SK-N-SH (cell line): ENCODE results near the gene USF3. TPM values are rescaled to one million over a fixed set of nuclear protein-coding genes. Genes with fewer than 3 reads are reported as not detected.

Experiments
- CTCF ChIA-PET: fragments of 300-600, 350-600 bp; formaldehyde crosslinking; extraction: SDS; loops from one replicate; lab custom pipeline; 2021; lab: Yijun Ruan, JAX
- POLR2A ChIA-PET: fragments of 350-600 bp; sonication (Branson Sonifier 250); formaldehyde crosslinking; extraction: SDS; loops from one replicate; lab custom pipeline; 2020; ENCODE audit warnings: antibody characterized with exemption, inconsistent platforms; lab: Yijun Ruan, JAX
- DNase-seq: peaks from one replicate; pipeline ENCODE4 v3.0.0; 2012
- H2AFZ ChIP-seq: fragments of 200-600 bp; sonication (generic); 2 replicates; pipeline ENCODE4 v1.8.1; 2016; ENCODE audit warnings: antibody characterized with exemption, mild to moderate bottlenecking, low read depth
- H3F3A ChIP-seq: fragments of 200-600 bp; sonication (generic); replicated peaks from 2 replicates; pipeline ENCODE3; 2016; ENCODE audit warnings: antibody characterized with exemption, mild to moderate bottlenecking; ENCODE audit not compliant: insufficient read depth
- H3K27ac ChIP-seq, 2 experiments: fragments of 200-500 bp in 1 of 2; fragments of 200-600 bp in 1 of 2; sonication (Bioruptor generic) in 1 of 2; sonication (generic), shearing (Covaris generic) in 1 of 2; 2 replicates each; pipeline versions ENCODE4 v1.5.1 to v1.6.1; 2014 to 2016; ENCODE audit warnings: low read depth in 2 of 2, inconsistent platforms in 1 of 2, low read length in 1 of 2, mild to moderate bottlenecking in 1 of 2, mixed read lengths in 1 of 2
- H3K27me3 ChIP-seq: fragments of 200-600 bp; sonication (generic), shearing (Covaris generic); 2 replicates; pipeline ENCODE4 v1.6.1; 2016; ENCODE audit warnings: mixed run types; ENCODE audit not compliant: insufficient read depth
- H3K36me3 ChIP-seq, 2 experiments: fragments of 200-500 bp in 1 of 2; fragments of 200-600 bp in 1 of 2; sonication (Bioruptor generic) in 1 of 2; sonication (generic) in 1 of 2; replicated peaks in 1 of 2; 2 replicates each; pipeline versions ENCODE3 to v1.5.1; 2014 to 2016; ENCODE audit warnings: low read length in 1 of 2, mild to moderate bottlenecking in 1 of 2; ENCODE audit not compliant: insufficient read depth in 2 of 2, control insufficient read depth in 1 of 2
- H3K4me1 ChIP-seq, 2 experiments: fragments of 200-500 bp in 1 of 2; fragments of 200-600 bp in 1 of 2; sonication (Bioruptor generic) in 1 of 2; sonication (generic), shearing (Covaris generic) in 1 of 2; 2 replicates each; pipeline versions ENCODE4 v1.5.1 to v1.6.1; 2014 to 2016; ENCODE audit warnings: low read depth in 1 of 2, low read length in 1 of 2, mixed run types in 1 of 2; ENCODE audit not compliant: insufficient read depth in 2 of 2, control insufficient read depth in 1 of 2
- H3K4me2 ChIP-seq: fragments of 200-600 bp; sonication (generic), shearing (Covaris generic); 2 replicates; pipeline ENCODE4 v1.6.1; 2017; ENCODE audit warnings: mixed run types
- H3K4me3 ChIP-seq, 2 experiments: fragments of 200-500 bp in 1 of 2; fragments of 200-600 bp in 1 of 2; sonication (Bioruptor generic) in 1 of 2; sonication (generic), shearing (Covaris generic) in 1 of 2; 2 replicates each; pipeline versions ENCODE4 v1.5.1 to v1.8.1; 2014 to 2016; ENCODE audit warnings: low read depth in 2 of 2, inconsistent platforms in 1 of 2, low read length in 1 of 2, mild to moderate bottlenecking in 1 of 2, mixed read lengths in 1 of 2, moderate library complexity in 1 of 2
- H3K79me2 ChIP-seq: fragments of 200-600 bp; sonication (generic); 2 replicates; pipeline ENCODE4 v1.8.1; 2017; ENCODE audit warnings: mild to moderate bottlenecking; ENCODE audit not compliant: insufficient read depth
- H3K9ac ChIP-seq: fragments of 200-600 bp; sonication (generic); 2 replicates; pipeline ENCODE4 v1.6.1; 2017; ENCODE audit warnings: mixed run types
- H3K9me2 ChIP-seq: fragments of 200-600 bp; sonication (generic); 2 replicates; pipeline ENCODE4 v1.6.1; 2017; ENCODE audit warnings: mixed run types
- H3K9me3 ChIP-seq: fragments of 200-600 bp; sonication (generic); 2 replicates; pipeline ENCODE4 v1.6.1; 2017; ENCODE audit warnings: mixed run types, mild to moderate bottlenecking, moderate library complexity
- H4K20me1 ChIP-seq: fragments of 200-600 bp; sonication (generic); 2 replicates; pipeline ENCODE4 v1.6.1; 2017; ENCODE audit warnings: mild to moderate bottlenecking, mixed run types; ENCODE audit not compliant: insufficient read depth
- CHD2 ChIP-seq: fragments of 150-350 bp; IDR thresholded peaks from 2 replicates; pipeline ENCODE4 v1.6.1; 2018; ENCODE audit warnings: low read length; ENCODE audit not compliant: partially characterized antibody
- ELF1 ChIP-seq: IDR thresholded peaks from 2 replicates; pipeline ENCODE4 v1.4.0; 2012
- JUND ChIP-seq: IDR thresholded peaks from 2 replicates; pipeline ENCODE4 v1.4.0; 2012
- MAX ChIP-seq: IDR thresholded peaks from 2 replicates; pipeline ENCODE4 v1.4.0; 2012; ENCODE audit warnings: low read depth
- MEF2A ChIP-seq: IDR thresholded peaks from 2 replicates; pipeline ENCODE4 v1.4.0; 2012; ENCODE audit warnings: low read depth, borderline replicate concordance
- MXI1 ChIP-seq: IDR thresholded peaks from 2 replicates; pipeline ENCODE4 v1.6.1; 2012; ENCODE audit warnings: mild to moderate bottlenecking, low read depth, low read length, improper control_type of control experiment
- NFIC ChIP-seq: IDR thresholded peaks from 2 replicates; pipeline ENCODE4 v1.4.0; 2012; ENCODE audit warnings: borderline replicate concordance
- PBX3 ChIP-seq: IDR thresholded peaks from 2 replicates; pipeline ENCODE4; 2012
- POLR2AphosphoS5 ChIP-seq: IDR thresholded peaks from 2 replicates; pipeline ENCODE4 v1.6.1; 2012; ENCODE audit warnings: low read depth, low read length
- RAD21 ChIP-seq: IDR thresholded peaks from 2 replicates; pipeline ENCODE4 v1.6.1; 2012; ENCODE audit warnings: mild to moderate bottlenecking, low read length
- RXRA ChIP-seq: IDR thresholded peaks from 2 replicates; pipeline ENCODE4 v1.4.0; 2012; ENCODE audit warnings: low read depth, mild to moderate bottlenecking, borderline replicate concordance
- TAF1 ChIP-seq: IDR thresholded peaks from 2 replicates; pipeline ENCODE4 v1.6.1; 2012; ENCODE audit warnings: low read depth, mild to moderate bottlenecking, low read length, moderate library complexity, borderline replicate concordance
- TCF12 ChIP-seq: IDR thresholded peaks from 2 replicates; pipeline ENCODE4 v1.4.0; 2012
- USF2 ChIP-seq: fragments of 150-350 bp; IDR thresholded peaks from 2 replicates; pipeline ENCODE4 v1.6.1; 2017; ENCODE audit warnings: antibody characterized with exemption, low read length, low read depth, borderline replicate concordance
- YY1 ChIP-seq: IDR thresholded peaks from 2 replicates; pipeline ENCODE4 v1.4.0; 2012; ENCODE audit warnings: low read depth, mild to moderate bottlenecking
- WGBS: methylation state at CpG from one replicate; pipeline ENCODE4 v1.1.6; 2017; ENCODE audit warnings: low lambda C conversion rate; 5-methylcytosine and 5-hydroxymethylcytosine counted together
- polyA plus RNA-seq, 3 experiments: library from polyadenylated mRNA; depleted of rRNA; stranded (reverse); fragments of >200 nt; gene quantifications; 2 replicates each; pipeline ENCODE4 v1.2.3, GENCODE V29; 2012
- TF ChIP-seq, protein P1 (sequence below): IDR thresholded peaks from 2 replicates; pipeline ENCODE4 v1.6.1; 2012; ENCODE audit warnings: mild to moderate bottlenecking, low read depth, low read length, moderate library complexity

The USF3 gene
- polyA plus RNA-seq, 1 of the 3 experiments (the other 2 are of a cell fraction), result 3.1 TPM

GRCh38 chr3:113607219-113607596, 89.2 kb downstream of the USF3 start:
- no peaks in the 10 kb centered on the region for H3F3A ChIP-seq
- no peak overlapping the region for H2AFZ ChIP-seq
- CTCF ChIA-PET, result interaction anchor here (1.1 kb wide), 1 partner anchor 30 kb away, joined by 4 read pairs; no protein-coding TSS in a partner anchor
- TF ChIP-seq POLR2AphosphoS5, result no peak
- no peak for TF ChIP-seq MAX
- TF ChIP-seq, all 33 proteins: peak for 0
- no peak overlapping the region for H3K27ac ChIP-seq
- H3K79me2 ChIP-seq, result no peaks in the 10 kb centered on the region
- POLR2A ChIA-PET, result no interaction called here
- H3K4me1 ChIP-seq, result no peaks in the 10 kb centered on the region
- DNase-seq, result no peak
- H3K27me3 ChIP-seq, result no peaks in the 10 kb centered on the region; the same call in 1 of the 2 replicates
- no peaks in the 10 kb centered on the region for H3K36me3 ChIP-seq
- 51% methylated on average over 5 of the region's 5 CpGs for whole genome bisulfite sequencing
- H3K4me2 ChIP-seq, result no peak overlapping the region
- no peaks in the 10 kb centered on the region for H4K20me1 ChIP-seq
- no peak overlapping the region for H3K4me3 ChIP-seq
- H3K9me2 ChIP-seq, result no peaks in the 10 kb centered on the region
- H3K9me3 ChIP-seq, result no peaks in the 10 kb centered on the region
- no peak overlapping the region for H3K9ac ChIP-seq

GRCh38 chr3:113606539-113607218, 89.8 kb downstream of the USF3 start:
- Histone ChIP-seq H4K20me1 (no peaks in the 10 kb centered on the region), H3K4me1 (no peaks in the 10 kb centered on the region), H3K36me3 (no peaks in the 10 kb centered on the region), H3K79me2 (no peaks in the 10 kb centered on the region), H3F3A (no peaks in the 10 kb centered on the region), H2AFZ (no peak overlapping the region), H3K27me3 (no peaks in the 10 kb centered on the region), H3K9ac (no peak overlapping the region), H3K9me3 (no peaks in the 10 kb centered on the region), H3K4me3 (no peak overlapping the region), H3K27ac (no peak overlapping the region), H3K4me2 (no peak overlapping the region), H3K9me2 (no peaks in the 10 kb centered on the region)
- DNase-seq, result no peak
- POLR2A ChIA-PET, result no interaction called here
- 37% methylated on average over 6 of the region's 8 CpGs for WGBS
- TF ChIP-seq JUND (no peak), ELF1 (no peak), POLR2AphosphoS5 (no peak), YY1 (no peak), RAD21 (no peak), RXRA (no peak), MXI1 (no peak), TAF1 (no peak), MEF2A (no peak)
- CTCF ChIA-PET, result interaction anchor here (1.1 to 1.3 kb wide), 2 partner anchors 10 to 29 kb away, joined by 3 to 4 read pairs; no protein-coding TSS in a partner anchor

- Histone ChIP-seq H3K36me3 (no peaks in the 10 kb centered on the region), H3K27ac (no peak overlapping the region), H3K9me2 (no peaks in the 10 kb centered on the region), H3K4me2 (no peak overlapping the region), H3K27me3 (no peaks in the 10 kb centered on the region), H3K4me1 (no peaks in the 10 kb centered on the region; a peak in 1 of 4 replicates), H2AFZ (no peak overlapping the region), H3F3A (no peaks in the 10 kb centered on the region), H3K9ac (no peak overlapping the region), H3K79me2 (no peaks in the 10 kb centered on the region), H3K4me3 (no peak overlapping the region), H3K9me3 (no peaks in the 10 kb centered on the region), H4K20me1 (no peaks in the 10 kb centered on the region)
- ChIA-PET CTCF (interaction anchor here (1.1 to 1.4 kb wide), 2 partner anchors 26 to 109 kb away, joined by 3 to 4 read pairs; no protein-coding TSS in a partner anchor), POLR2A (no interaction called here)
- no peak for DNase-seq
- 78% methylated on average over 11 of the region's 11 CpGs for WGBS
- TF ChIP-seq NFIC, result no peak
- no peak for TF ChIP-seq CHD2
- no peak for TF ChIP-seq TAF1
- no peak for TF ChIP-seq PBX3
- no peak for TF ChIP-seq USF2
- TF ChIP-seq, protein P1, sequence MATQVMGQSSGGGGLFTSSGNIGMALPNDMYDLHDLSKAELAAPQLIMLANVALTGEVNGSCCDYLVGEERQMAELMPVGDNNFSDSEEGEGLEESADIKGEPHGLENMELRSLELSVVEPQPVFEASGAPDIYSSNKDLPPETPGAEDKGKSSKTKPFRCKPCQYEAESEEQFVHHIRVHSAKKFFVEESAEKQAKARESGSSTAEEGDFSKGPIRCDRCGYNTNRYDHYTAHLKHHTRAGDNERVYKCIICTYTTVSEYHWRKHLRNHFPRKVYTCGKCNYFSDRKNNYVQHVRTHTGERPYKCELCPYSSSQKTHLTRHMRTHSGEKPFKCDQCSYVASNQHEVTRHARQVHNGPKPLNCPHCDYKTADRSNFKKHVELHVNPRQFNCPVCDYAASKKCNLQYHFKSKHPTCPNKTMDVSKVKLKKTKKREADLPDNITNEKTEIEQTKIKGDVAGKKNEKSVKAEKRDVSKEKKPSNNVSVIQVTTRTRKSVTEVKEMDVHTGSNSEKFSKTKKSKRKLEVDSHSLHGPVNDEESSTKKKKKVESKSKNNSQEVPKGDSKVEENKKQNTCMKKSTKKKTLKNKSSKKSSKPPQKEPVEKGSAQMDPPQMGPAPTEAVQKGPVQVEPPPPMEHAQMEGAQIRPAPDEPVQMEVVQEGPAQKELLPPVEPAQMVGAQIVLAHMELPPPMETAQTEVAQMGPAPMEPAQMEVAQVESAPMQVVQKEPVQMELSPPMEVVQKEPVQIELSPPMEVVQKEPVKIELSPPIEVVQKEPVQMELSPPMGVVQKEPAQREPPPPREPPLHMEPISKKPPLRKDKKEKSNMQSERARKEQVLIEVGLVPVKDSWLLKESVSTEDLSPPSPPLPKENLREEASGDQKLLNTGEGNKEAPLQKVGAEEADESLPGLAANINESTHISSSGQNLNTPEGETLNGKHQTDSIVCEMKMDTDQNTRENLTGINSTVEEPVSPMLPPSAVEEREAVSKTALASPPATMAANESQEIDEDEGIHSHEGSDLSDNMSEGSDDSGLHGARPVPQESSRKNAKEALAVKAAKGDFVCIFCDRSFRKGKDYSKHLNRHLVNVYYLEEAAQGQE, result no peak
- no peak for TF ChIP-seq TCF12
Measured at GRCh38 chr3:113602836-113603235, 93.6 kb downstream of the USF3 start.
